HG02588 (cell line): ENCODE measurements around the gene HNF4A.
"Not testable (repeated sequence)": the region's sequence is repeated elsewhere in the genome, so short reads cannot be mapped to it uniquely, and the experiment has no call there.

Source experiments
- ATAC-seq: cut with Tn5 transposase; IDR thresholded peaks from one replicate; pipeline ENCODE4 v1.9.1; 2021; ENCODE audit warnings: mild to moderate bottlenecking, moderate library complexity; ENCODE audit not compliant: unreplicated experiment

Gene HNF4A

DNA sequence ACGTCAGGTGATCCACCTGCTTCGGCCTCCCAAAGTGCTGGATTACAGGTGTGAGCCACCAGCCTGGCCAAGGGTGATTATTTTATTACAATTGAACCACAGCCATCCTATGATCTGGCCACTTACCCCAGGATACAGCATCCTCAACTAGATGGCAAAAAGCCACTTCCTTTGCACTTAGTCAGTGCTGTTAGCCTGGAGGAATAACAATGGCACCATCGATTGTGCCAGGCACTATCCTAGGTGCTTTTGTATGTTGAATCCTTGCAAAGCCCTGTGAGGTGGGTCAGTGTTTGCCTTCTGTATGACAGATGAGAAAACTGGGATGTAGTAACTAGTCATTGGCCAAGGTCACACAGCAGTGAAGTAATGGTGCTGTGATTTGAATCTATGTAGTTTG is 109.0 kb downstream of the HNF4A start:
- no peak for ATAC-seq

DNA sequence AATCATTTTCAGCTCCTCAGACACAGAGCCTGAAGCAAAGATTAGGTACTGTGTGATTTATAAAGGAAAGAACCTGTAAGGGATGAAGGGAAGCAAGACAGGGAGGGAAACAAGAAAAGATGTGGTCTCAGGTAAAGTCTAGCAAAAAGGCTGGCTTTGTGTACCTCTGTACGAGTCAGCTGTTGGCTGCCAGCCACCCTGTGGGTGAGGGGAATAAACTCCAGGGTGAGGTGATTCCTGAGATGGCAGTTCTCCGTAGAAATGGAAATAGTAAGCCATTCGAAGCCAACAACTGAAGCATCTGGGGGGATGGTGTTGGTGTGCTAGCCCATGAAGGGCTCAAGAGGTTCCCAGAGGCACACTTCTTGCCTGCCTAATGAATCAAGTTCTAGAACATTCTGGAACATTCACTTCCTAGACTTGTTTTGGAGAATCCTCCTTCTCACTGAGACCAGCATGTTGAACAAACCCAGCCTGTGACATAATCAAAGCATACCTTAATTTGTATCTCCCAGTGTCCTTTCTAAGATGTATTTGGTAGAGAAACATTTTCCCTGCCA is 109.6 kb downstream of the HNF4A start:
- no peak for ATAC-seq

DNA sequence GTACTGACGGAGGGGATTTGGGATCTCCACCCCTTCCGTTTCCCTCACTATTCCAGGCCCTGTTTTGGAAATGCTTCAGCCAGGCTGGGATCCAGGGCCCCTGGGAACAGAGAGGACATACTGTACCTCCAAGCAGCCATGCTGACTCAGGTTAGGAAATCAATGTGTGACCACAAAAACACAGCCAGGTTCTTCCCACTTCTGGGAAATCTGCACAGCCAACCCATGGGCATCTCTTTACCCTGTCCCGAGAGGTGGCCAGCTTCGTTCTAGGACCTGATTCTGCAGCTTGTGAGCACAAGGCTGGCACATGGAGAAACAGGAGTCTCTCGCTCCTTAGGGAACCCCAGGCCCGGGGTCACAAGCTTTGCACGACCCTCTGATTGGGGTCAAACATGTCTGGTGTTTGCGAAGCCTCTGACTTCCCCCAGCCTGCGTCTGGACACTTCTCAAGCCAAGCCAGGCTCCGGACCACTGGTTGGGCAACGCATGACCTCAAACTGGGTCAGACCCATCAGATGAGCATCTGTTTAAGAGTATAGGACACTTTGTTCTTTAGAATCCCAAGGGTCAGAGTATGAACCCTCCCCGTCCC is 111.9 kb downstream of the HNF4A start:
- ATAC-seq = no peak

DNA sequence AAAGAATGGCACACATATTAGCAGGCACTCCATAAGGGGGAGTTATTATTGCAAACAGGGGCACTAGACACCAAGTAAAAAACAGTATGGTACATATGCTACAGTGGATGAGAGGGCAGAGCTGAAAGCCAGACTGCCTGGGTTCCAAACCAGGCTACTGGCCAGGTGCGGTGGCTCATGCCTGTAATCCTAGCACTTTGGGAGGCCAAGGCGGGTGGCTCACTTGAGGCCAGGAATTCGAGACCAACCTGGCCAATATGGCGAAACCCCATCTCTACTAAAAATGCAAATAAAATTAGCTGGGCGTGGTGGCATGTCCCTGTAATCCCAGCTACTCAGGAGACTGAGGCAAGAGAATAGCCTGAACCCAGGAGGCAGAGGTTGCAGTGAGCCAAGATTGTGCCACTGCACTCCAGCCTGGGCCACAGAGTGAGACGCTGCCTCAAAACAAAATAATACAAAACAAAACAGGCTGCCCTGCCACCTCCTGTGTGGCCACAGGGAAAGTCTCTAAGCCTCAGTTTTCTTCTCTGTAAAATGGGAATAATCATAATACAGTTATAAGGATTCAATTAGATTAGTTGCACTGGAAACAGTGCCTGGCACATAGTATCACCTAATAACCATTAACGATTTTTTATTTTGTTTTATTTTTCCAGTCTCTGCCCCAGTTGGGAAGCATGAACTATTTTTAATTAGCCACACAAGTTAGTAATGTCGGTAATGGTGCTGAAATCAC is 112.7 kb downstream of the HNF4A start:
- no peak for ATAC-seq

DNA sequence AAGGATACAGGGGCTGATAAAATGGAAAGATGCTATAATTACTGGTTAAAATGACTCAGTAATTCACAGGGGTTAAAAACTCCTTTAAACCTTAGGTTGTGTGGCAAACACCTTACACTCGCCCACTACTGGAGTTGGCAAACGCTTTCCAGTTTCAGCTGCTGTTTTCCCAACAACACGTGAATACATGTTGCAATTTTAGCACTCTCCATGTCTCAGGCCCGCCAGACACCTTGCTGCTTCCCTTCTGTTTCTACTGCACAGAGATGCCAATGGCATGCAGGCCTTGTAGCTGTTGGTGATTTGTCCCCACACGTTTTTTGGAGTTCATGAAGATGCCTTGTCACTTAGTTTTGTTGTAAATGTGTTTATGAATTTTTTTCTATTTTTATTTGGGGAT is 114.8 kb downstream of the HNF4A start:
- no peak for ATAC-seq

DNA sequence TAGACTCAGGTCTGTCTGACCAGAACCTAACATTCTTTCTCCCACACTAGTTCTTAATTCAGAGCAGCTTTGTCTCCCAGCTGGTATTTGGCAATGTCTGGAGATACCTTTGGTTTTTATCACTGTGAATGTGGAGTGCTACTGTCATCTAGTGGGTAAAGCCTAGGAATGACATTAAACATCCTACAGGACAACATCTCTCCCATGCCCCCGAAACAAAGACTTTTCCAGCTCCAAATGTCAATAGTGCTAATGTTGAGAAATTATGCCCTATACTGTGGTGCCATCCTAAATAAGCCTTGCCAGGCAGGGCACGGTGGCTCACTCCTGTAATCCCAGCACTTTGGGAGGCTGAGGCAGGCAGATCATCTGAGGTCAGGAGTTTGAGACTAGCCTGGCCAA is 116.0 kb downstream of the HNF4A start:
- no peak for ATAC-seq

DNA sequence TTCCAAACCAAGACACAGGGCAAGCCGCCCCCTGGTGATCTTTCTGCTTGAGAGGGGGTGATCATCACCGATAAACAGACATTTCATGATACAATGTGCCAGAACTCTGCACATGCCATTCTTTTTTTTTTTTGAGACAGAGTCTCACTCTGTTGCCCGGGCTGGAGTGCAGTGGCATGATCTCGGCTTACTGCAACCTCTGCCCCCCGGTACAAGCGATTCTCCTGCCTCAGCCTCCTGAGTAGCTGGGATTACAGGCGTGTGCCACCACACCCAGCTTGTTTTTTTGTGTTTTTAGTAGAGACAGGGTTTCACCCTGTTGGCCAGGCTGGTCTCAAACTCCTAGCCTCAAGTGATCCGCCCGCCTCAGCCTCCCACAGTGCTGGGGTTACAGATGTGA is 116.8 kb downstream of the HNF4A start:
- not testable (repeated sequence) for ATAC-seq

DNA sequence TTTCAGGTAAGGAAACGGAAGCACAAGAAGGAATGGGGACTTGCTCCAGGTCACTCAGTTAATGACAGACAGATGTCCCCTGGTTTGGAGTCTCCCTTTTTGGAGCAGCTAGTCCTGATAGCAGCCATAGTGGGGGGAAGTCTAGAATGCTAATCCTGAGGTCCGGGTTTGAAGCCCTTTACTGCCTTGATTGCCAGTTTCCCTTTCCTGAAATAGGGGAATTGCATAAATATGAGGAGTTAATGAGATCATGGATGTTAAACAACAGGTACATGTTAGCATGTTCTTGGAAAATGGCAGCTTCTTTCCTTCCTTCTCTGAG is 119.8 kb downstream of the HNF4A start:
- no peak for ATAC-seq

DNA sequence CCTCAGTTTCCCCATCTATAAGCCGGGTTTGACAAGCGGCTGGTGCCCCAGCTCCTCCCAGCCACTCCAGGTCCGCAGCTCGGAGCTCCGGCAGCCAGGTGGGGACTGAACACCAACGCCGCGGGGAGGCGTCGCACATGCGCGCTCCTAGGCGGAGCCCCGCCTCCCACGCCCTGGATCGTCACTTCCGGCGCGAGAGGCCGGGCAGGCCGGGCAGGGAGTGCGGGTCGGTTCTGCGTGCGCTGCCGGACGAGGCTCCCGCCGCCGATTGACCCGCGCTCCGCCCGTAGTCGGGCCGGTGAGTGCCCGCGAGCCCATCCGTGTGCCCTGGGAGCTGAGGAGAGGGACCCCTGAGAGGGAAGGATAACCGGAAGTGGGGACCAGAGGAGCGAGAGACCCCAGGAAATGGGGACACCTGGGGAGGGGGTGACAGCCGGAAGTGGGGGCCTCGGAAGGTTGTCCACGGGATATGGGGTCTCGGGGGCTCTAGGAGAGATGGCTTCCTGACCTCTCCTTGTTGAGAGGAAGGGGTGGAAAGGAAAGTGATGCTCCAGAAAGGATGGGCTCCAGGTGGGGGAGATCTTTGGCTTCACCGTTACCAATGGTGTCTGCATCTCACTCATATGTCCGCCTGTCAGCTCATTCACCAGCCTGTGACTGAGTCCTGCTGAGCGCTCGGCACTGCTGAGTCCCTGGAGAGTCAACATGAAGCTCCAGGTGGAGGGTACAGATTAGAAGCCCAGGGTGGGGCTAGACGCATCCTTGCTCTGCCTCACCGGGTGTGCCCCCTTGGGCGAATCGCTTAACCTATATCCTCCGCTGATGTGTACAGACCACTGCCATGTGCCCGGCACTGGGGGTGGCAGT is 120.4 kb downstream of the HNF4A start, which contains the start of gene TTPAL:
TTPAL (plus strand) TSS at position 181 of the 867 bp plus-strand sequence. CDS start 4,126 bp downstream, outside the sequence.
- peak; percentile 96 for ATAC-seq

DNA sequence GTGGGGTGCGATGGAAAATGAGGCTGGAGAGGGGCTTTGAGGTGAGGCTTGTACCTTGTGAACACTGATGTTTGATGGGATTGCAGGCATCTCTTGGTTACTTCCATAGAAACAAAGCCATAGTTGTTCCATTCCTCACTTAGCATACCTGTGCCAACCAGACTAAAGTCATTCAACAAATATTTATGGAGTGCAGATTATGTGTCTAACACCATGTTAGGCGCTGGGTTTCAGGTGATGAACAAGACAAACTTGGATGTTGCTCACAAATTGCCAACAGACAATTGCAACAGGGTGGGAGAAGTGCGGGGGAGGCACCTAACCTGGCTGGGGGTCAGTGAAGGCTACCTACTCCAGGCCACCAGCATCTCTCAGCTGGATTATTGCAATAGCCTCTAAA is 121.7 kb downstream of the HNF4A start:
- no peak for ATAC-seq

DNA sequence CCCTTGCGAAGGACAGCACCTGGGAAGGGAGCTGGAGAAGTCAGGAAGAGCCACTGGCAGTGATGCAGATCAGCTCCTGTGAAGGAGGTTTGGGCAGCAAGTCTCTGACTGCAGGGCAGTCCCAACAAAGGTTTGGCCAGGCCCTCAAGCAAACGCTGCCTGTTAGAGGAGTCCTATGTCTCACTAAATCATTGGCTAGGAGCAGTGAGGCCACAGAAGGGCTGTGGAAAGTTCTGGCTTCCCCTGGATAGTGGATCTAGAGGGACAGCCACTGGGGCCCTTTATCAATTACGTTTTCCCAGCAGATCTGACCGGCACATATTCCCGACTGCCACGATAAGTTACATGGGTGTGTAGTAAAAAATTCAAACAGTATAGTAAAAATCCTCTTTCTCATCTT is 122.7 kb downstream of the HNF4A start:
- no peak for ATAC-seq

DNA sequence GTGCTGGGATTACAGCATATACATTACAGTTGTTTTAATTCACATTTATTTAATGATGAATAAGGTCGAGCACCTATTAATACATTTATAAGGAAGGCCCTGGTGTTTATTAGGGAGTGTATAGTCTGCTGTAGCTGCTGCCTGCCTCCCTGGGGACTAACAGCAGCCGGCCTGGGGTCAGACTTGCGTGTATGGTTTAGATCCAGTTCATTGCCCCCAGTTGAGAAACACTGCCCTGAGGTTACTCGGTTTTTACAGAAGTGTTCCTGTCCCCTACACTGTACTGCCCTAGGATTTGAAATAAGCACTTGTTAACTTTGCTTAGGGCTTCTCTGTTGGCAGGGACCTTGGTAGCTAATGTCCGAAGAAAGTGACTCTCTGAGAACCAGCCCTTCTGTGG is 124.1 kb downstream of the HNF4A start:
- ATAC-seq = no peak

DNA sequence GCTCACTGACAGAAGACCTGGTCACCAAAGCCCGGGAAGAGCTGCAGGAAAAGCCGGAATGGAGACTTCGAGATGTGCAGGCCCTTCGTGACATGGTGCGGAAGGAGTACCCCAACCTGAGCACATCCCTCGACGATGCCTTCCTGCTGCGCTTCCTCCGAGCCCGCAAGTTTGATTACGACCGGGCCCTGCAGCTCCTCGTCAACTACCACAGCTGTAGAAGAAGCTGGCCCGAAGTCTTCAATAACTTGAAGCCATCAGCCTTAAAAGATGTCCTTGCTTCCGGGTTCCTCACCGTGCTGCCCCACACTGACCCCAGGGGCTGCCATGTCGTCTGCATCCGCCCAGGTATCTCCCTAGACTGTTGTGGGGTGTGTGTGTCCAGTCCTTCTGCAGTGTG is 124.6 kb downstream of the HNF4A start:
- ATAC-seq = no peak

DNA sequence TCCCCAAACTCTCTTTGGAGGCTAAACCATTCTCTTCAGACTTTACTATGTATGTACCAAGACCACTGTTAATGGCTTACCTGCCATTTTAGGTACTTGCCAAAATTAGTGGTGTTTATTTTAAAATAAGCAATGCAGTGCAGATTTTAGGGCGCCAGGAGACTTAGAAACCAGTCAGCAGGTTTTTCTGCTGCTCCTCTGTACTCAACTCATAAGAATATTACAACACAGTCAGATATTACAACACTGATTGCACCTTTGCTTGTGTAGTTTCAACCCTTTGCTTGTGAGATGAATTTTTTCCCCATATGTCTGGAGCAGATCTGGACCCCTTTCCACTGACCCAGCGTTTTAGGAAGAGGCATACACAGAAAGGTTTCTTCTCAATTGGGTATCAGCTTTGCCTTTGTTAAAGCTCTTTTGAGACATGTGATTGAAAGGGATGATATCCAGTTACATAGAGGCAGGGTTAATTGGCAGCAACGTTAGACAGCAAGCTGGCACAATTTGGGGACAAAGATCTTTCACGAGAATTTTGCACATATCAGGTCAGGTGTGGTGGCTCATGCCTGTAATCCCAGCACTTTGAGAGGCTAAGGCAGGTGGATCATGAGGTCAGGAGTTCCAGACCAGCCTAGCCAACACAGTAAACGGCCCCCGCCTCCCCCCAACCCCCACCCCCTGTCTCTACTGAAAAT is 126.4 kb downstream of the HNF4A start:
- ATAC-seq = no peak

DNA sequence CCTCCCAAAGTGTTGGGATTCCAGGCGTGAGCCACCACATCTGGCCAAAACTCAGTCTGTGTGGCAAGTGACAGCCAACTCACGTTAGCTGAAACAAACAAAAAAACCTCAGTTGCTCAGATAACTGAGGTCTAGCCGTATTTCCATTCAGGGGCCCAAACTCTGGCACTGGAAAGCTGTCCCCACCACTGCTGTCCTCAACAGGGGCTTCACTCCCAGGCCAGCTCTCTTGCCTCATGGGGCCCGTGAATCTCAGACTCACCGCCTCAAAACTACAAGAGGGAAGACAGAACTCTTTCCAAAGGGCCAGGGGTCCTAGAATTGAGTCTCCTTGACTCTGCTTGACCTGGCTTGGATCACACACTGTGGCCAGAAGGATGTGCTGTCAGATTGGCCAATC is 127.6 kb downstream of the HNF4A start:
- ATAC-seq = no peak
